DMS 273 treated with DMSO at 0.1 percent for 48 hours (cell line): ENCODE results near the gene NPLOC4.
A peak's percentile ranks its signal among the peaks of the same experiment; 100 is the strongest.

ENCODE experiments used
- DNase-seq: peaks from one replicate; lab custom pipeline; 2025; lab: John Stamatoyannopoulos, UW

Gene NPLOC4

GRCh38 chr17:81636505-81637288 is at the start of gene NPLOC4, which contains the start of gene TSPAN10:
Gene NPLOC4 (minus strand): TSS chr17:81637112. CDS start chr17:81636930, 182 bp downstream.
Gene TSPAN10 (plus strand): TSS chr17:81637196. CDS start chr17:81642413, 5,217 bp downstream.
- DNase-seq: peak; percentile 55

DNA sequence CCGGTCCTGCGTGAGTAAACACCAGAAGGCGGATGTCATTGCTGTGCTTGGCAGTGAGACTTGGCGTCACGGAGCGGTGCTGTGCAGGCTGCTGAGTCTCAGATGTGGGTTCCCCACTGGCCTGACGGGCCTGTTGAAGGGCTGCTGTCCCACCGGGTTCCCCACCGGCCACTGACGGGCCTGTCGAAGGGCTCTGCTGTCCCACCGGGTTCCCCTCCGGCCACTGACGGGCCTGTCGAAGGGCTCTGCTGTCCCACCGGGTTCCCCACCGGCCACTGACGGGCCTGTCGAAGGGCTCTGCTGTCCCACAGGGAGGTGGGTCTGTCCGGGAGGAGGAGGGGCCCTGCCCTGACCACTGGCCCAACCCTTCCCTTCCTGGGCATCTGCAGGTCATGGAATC is 49.7 kb upstream of the NPLOC4 start:
- no peak for DNase-seq

- DNase-seq: no peak
Observed at GRCh38 chr17:81685108-81685507, 48.2 kb upstream of the NPLOC4 start.

DNA sequence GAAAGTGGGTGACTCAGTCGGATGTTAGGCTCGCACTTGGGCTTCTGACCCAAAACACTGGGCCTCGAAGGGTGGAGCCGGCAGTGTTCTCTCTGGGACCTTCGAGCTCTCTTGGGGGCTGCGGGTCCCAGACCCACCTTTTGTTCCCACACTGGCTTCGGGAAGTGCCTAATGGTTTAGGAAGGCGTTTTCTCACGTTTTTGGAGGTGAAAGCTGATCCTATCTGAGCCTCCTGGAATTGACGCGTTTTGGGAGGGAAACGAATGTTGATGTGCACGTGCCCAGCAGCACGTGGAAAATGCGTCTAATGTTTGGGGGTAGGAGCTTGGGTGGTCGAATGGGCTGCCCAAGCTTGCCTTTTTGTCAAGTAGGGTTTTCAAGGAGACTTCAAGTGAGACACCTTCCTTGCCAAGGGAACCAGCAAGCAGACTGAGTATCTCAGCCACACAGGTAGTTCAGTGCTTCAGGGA is 47.6 kb upstream of the NPLOC4 start:
- DNase-seq: no peak

DNA sequence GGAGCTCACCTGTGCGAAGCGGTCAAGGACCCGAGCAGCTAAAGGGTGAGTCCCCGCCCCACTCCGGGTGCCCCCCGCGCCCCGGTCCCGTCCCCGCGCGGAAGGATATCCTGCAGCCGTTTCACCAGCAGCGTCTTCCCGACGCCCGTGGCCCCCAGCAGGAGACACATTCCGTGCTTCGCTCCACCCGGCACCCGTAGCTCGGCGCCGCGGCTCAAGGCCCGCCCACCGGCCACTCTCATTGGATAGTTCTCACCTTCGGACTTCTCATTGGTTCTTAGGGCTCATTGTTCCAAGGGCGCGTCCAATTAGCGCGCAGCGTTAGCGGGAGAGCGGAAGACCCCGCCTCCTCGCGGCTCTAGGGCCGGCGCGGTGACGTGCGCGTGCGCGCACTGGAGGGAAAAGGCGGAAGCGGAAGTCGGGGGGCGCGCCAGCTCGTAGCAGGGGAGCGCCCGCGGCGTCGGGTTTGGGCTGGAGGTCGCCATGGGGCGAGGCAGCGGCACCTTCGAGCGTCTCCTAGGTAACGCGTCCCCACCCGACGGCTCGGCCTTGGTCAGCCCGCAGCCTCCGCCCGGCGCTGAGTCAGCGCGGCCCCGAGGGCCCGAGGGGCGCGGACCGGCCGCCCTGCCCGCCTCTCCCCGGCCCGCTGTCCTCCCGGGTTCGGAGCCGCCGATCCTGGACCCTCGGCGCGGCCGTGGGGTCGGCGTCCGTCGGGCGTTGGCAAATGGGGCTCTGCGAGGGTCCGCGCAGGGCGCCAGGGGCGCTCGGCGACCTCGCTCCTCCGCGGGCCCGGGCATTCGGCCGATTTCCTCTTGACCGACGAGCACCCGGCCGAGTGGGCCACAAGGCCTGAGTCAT is 46.9 kb upstream of the NPLOC4 start, which contains the start of the genes ARL16 and HGS:
ARL16 (minus strand) TSS at position 214 of the 858 bp plus-strand sequence; CDS start at position 170, 44 bp downstream.
HGS (plus strand) TSS at position 428 of the 858 bp plus-strand sequence; CDS start at position 484, 56 bp downstream.
- DNase-seq: peak; percentile 96

DNA sequence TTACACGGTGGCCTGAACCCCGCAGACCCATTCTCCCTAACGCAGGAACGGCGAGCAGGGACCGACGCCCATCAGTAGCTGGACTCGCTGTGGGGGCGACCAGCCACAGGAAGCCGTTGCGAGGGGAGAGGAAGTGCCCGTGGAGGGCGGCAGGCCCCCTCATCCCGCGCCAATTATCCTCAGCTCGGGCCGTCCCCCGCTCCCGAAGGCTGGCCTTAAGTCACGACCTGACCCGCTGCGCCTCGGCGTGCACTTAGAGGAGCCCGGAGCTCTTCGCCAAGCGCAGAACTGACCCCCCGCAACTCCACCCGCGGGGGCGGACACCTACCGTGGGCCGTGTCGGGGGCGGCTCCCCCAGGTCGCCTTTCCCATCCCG is 46.3 kb upstream of the NPLOC4 start:
- no peak for DNase-seq

GRCh38 chr17:81682565-81683207 is 45.8 kb upstream of the NPLOC4 start:
- no peak for DNase-seq

DNA sequence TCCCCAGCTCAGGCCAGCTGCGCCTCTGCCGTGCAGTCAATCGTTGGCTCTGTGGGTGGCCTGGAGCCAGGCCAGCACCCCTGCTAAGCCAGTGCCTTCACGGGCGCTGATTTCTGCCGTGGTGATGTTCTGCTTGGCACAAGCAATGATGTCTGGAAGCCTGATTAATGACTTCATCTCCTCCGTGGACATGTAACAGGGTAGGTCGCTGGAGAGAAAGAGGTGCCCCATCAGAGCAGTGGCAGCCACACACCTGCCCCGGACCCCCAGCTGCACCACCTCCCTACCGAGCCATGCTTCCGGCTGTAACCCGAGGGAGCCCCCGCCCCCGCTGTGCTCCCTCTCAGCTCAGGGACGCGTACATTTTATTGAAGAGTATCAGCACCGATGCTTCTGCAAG is 44.8 kb upstream of the NPLOC4 start:
- no peak for DNase-seq

GRCh38 chr17:81680150-81680549 is 43.2 kb upstream of the NPLOC4 start:
- no peak for DNase-seq

DNA sequence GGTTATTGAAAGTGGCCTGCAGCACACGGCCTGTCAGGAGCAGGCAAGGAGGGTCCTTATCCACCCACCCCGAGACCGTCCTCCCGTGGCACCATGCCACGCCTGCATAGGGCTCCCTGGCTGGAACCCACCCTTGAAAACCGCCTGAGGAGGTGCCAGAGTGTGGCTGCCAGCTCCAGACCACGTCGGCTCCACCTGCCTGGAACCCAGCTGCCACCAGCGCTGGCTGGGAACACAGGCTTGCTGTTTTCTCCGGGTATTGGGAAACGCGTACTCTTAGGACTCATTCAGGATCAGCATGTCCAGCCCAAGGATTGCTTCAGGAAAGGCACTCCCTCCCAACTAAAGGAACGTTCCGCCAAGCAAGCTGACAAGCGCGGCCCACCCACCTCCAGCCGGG is 40.0 kb upstream of the NPLOC4 start:
- DNase-seq: no peak

DNA sequence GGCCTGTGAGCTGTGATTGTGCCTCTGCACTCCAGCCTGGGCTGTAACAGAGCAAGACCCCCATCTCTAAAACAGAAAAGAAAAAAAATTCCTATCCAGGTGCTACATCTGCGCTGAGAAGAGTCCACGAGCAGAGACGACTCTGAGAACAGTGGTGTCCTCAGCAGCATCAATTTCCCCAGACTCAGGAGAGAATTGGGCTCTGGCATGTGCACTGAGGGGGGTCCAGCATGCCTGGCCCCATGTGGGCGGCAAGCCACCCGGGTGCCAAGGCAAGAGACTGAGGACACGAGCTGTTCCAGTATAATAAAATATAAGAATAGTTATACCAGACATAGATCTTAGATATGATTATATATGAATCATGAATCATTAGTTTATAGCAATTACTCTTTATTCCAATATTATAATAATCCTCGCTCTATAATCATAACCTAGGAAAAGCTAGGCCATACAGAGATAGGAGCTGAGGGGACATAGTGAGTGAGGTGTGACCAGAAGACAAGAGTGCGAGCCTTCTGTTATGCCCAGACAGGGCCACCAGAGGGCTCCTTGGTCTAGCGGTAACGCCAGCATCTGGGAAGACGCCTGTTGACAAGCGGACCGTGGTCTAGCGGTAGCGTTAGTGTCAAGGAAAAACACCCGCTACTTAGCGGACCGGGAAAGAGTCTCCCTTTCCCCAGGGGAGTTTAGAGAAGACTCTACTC is 38.8 kb upstream of the NPLOC4 start:
- DNase-seq: peak; percentile 26

GRCh38 chr17:81673561-81674258 is 36.8 kb upstream of the NPLOC4 start:
- DNase-seq: no peak

DNA sequence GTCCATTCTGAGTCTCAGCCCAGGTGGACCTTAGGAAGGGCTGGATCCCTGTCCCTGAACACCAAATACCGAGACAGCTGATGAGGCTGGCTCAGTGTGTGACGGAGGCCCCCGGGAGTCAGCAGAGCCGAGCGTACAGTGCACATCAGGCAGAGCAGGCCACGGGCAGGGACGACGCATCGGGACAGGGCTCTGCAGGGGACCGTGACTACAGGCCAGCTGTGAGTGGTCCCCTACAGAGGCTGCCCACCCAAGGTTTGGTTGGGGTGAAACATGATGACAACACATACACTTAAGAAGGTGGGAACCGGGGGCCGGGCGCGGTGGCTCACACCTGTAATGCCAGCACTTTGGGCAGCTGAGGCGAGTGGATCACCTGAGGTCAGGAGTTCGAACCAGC is 36.0 kb upstream of the NPLOC4 start:
- no peak for DNase-seq

DNA sequence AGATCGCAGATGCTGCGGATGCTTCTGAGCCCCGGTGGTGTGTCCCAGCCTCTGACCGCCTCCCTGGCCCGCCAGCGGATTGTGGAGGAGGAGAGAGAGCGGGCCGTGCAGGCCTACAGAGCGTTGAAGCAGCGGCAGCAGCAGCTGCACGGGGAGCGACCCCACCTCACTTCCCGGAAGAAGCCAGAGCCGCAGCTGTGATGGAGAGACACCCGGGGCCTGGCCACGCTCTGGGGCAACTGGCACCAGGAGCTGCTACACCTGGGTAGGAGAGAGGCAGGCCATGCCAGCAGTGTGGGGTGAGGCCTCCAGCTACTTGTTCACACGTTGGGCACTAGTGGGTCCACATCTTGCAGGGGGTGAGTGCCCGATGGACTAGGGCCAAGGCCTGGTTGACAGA is 35.6 kb upstream of the NPLOC4 start:
- DNase-seq: no peak

GRCh38 chr17:81667754-81668153 is 30.8 kb upstream of the NPLOC4 start:
- DNase-seq: no peak

DNA sequence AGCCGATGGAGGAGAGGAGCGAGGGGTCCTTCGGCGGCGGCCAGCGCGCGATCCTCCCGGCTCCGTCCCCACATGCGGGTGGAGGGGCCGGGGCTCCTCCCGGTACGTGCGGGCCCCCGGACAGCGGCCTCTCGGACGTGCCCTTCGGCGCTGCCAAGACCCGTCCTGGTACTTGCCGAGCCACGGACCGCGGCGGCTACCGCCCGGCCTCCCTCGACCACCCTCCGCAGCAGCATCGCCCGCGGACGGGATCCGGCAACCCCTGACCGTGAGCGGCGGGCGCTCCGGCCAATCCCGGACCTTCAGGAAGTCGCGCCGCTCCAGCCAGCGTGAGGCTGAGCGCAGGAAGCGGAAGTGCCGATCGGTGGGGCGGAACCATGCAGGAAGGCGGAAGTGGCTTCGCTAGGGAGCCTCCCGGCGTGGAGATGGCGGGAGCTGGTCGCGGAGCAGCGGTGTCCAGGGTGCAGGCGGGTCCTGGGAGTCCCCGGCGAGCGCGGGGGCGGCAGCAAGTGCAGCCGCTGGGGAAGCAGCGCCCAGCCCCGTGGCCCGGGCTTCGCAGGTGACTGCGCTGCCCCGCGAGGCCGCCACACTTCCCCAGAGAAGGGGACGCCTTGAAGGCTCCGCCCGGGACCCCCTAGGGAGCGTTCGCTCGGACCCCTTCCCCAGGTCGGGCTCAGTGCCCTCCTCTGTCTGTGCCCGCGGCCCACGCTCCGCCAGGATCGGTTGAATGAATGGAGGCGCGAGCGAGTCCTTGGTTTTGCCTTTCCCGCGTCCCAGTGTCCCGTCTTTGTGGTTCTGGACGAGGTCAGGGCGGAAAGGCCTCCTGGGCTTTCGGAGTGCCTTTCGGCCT is 29.7 kb upstream of the NPLOC4 start, which contains the start of the genes CCDC137 and OXLD1:
CCDC137 (plus strand) TSS at position 396 of the 850 bp plus-strand sequence; CDS start at position 426, 30 bp downstream.
OXLD1 (minus strand) TSS at position 264 of the 850 bp plus-strand sequence; CDS start at position 236, 28 bp downstream.
- peak; percentile 88 for DNase-seq

- DNase-seq: no peak
Observed at GRCh38 chr17:81666092-81666341, 29.1 kb upstream of the NPLOC4 start.

DNA sequence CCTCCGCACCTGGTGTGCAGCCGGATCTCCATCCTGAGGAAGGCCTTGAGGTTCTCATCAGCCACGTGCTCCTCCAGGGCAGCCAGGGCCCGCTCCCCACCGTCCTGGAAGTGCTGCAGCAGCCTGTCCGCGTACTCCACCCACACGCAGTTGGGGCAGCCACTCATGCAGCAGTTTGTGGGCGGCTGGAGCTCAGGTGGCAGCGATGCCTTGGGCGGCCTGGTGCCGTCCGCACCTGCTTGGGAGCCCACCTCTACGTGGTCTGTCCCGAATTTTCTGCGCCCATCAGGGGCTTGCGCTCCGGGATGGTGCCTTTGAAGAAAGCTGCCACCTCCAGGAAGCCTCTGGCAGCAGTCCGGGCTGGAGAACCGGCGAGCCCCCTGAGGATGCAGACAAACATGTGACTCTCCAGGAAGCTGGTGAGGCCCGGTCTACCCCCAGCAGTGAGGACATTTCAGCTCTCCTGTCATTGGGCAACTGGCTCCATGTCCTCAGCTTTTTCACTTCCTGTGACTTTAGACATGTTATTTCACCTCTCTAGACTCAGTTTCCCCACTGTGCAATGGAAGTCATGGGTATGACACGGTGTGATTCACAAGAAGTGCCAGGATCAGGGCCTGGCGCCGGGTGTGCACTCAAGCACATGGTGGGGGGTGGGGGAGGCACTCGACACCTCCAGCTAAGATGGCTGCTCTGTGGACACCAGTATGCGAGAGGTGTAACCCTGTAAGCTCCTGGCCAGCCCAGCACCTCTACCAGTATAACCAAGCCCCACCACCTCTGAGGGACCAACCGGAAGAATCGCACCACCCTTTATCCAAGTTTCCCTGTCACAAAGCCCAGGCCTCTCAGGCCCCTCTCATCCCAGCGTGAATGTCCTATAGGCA is 28.5 kb upstream of the NPLOC4 start:
- DNase-seq: no peak

- no peak for DNase-seq
Observed at GRCh38 chr17:81664051-81664470, 27.1 kb upstream of the NPLOC4 start.
